ENCODE data around the gene SND1.

The SND1 gene

GRCh38 chr7:128123291-128124037 lies 471.5 kb downstream of the SND1 start:
- no peak overlapping the region for H3K9ac ChIP-seq (ENCODE audit: low read depth in 1 of 2, low read length in 2 of 2)
- H3K9me3 ChIP-seq (ENCODE audit: control insufficient read depth in 1 of 2, low read length in 2 of 2), result no peaks in the 10 kb centered on the region
- H3K4me1 ChIP-seq (ENCODE audit: control insufficient read depth in 1 of 2, insufficient read depth in 2 of 2, low read length in 2 of 2), result no peaks in the 10 kb centered on the region
- H3K27me3 ChIP-seq (ENCODE audit: control insufficient read depth in 1 of 2, insufficient read depth in 2 of 2, low read length in 2 of 2), result no peaks in the 10 kb centered on the region
- no peak overlapping the region for H3K4me3 ChIP-seq (ENCODE audit: low read depth in 1 of 2, low read length in 2 of 2)
- no peaks in the 10 kb centered on the region for H3K36me3 ChIP-seq (ENCODE audit: control insufficient read depth in 1 of 2, insufficient read depth in 2 of 2, low read length in 2 of 2)
- no peak overlapping the region for H3K27ac ChIP-seq (ENCODE audit: low read depth, low read length)

DNA sequence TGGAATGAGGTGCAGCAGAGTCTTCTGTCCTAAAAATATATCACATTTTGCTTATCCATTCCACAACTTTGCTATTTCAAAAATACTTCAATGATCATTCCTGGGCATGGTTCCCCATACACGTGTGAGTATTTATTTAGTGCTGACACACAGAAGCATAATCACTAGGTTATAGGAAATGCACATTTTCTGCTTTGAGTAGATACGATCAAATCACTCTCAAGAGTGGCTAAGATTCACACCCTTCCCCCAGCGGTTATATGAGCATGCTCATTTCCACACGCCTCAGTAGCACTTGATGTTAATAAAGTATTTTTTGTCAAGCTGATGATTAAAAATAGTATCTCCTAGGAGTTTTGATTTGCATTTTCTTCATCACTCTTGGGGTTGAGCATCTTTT lies 472.8 kb downstream of the SND1 start:
- no peak overlapping the region for H3K27ac ChIP-seq (ENCODE audit: low read depth, low read length)
- no peaks in the 10 kb centered on the region for H3K4me1 ChIP-seq (ENCODE audit: control insufficient read depth in 1 of 2, insufficient read depth in 2 of 2, low read length in 2 of 2)
- no peaks in the 10 kb centered on the region for H3K36me3 ChIP-seq (ENCODE audit: control insufficient read depth in 1 of 2, insufficient read depth in 2 of 2, low read length in 2 of 2)
- H3K4me3 ChIP-seq (ENCODE audit: low read depth in 1 of 2, low read length in 2 of 2), result no peak overlapping the region
- H3K27me3 ChIP-seq (ENCODE audit: control insufficient read depth in 1 of 2, insufficient read depth in 2 of 2, low read length in 2 of 2), result peaks cover 0 to under 1% of the 10 kb centered on the region in 2 donors
- no peak overlapping the region for H3K9ac ChIP-seq (ENCODE audit: low read depth in 1 of 2, low read length in 2 of 2)
- no peaks in the 10 kb centered on the region for H3K9me3 ChIP-seq (ENCODE audit: control insufficient read depth in 1 of 2, low read length in 2 of 2)

DNA sequence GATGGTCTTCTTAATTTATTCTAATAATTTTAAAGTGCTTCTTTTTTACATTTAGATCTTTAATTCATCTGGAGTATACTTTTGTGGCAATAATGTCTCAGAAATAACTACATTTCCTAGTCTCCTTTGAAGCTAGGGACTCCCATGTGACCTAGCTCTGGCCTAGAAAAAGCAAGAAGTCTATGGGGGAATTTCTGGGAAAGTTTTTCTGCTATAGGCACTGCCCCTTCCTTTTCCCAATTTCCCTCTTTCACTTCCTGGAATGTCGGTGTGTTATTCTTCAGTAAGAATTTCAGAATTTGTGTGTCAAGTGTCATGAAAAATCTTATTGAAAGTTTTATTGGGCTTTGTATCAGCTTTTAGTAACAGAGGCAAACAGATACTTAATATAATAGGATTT lies 473.8 kb downstream of the SND1 start:
- H3K4me3 ChIP-seq (ENCODE audit: low read depth in 1 of 2, low read length in 2 of 2), result no peak overlapping the region
- peaks cover 6 to 9% of the 10 kb centered on the region in 2 donors for H3K27me3 ChIP-seq (ENCODE audit: control insufficient read depth in 1 of 2, insufficient read depth in 2 of 2, low read length in 2 of 2)
- H3K36me3 ChIP-seq (ENCODE audit: control insufficient read depth in 1 of 2, insufficient read depth in 2 of 2, low read length in 2 of 2), result no peaks in the 10 kb centered on the region
- H3K27ac ChIP-seq (ENCODE audit: low read depth, low read length), result no peak overlapping the region
- H3K9ac ChIP-seq (ENCODE audit: low read depth in 1 of 2, low read length in 2 of 2), result no peak overlapping the region
- no peaks in the 10 kb centered on the region for H3K9me3 ChIP-seq (ENCODE audit: control insufficient read depth in 1 of 2, low read length in 2 of 2)
- H3K4me1 ChIP-seq (ENCODE audit: control insufficient read depth in 1 of 2, insufficient read depth in 2 of 2, low read length in 2 of 2), result no peaks in the 10 kb centered on the region

DNA sequence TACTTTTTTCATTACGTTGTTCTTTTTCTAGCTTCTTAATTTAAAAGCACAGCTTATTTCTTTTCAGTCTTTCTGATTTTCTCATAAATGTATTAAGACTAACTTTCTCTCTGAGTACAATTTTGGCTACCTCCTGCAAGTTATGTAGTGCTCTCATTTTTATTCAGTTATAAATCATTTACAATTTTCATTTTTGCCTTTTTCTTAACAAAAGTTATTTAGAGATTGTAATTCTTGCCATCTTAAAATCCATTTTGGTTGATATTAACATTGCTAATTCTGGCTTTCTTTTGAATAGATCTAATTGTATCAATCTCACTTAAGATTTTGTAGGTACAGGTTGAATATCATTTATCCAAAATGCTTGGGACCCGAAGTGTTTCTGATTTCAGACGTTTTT lies 476.4 kb downstream of the SND1 start:
- Histone ChIP-seq H3K27me3 (ENCODE audit: control insufficient read depth in 1 of 2, insufficient read depth in 2 of 2, low read length in 2 of 2) (peaks cover 11 to 13% of the 10 kb centered on the region in 2 donors), H3K27ac (ENCODE audit: low read depth, low read length) (no peak overlapping the region), H3K4me1 (ENCODE audit: control insufficient read depth in 1 of 2, insufficient read depth in 2 of 2, low read length in 2 of 2) (no peaks in the 10 kb centered on the region), H3K9ac (ENCODE audit: low read depth in 1 of 2, low read length in 2 of 2) (no peak overlapping the region), H3K36me3 (ENCODE audit: control insufficient read depth in 1 of 2, insufficient read depth in 2 of 2, low read length in 2 of 2) (no peaks in the 10 kb centered on the region), H3K9me3 (ENCODE audit: control insufficient read depth in 1 of 2, low read length in 2 of 2) (no peaks in the 10 kb centered on the region), H3K4me3 (ENCODE audit: low read depth in 1 of 2, low read length in 2 of 2) (no peak overlapping the region)

- H3K27me3 ChIP-seq (ENCODE audit: control insufficient read depth in 1 of 2, insufficient read depth in 2 of 2, low read length in 2 of 2), result peaks cover 16 to 17% of the 10 kb centered on the region in 2 donors
- no peaks in the 10 kb centered on the region for H3K9me3 ChIP-seq (ENCODE audit: control insufficient read depth in 1 of 2, low read length in 2 of 2)
- H3K4me1 ChIP-seq (ENCODE audit: control insufficient read depth in 1 of 2, insufficient read depth in 2 of 2, low read length in 2 of 2), result no peaks in the 10 kb centered on the region
- no peak overlapping the region for H3K9ac ChIP-seq (ENCODE audit: low read depth in 1 of 2, low read length in 2 of 2)
- no peak overlapping the region for H3K27ac ChIP-seq (ENCODE audit: low read depth, low read length)
- H3K4me3 ChIP-seq (ENCODE audit: low read depth in 1 of 2, low read length in 2 of 2), result no peak overlapping the region
- no peaks in the 10 kb centered on the region for H3K36me3 ChIP-seq (ENCODE audit: control insufficient read depth in 1 of 2, insufficient read depth in 2 of 2, low read length in 2 of 2)
Observed at GRCh38 chr7:128129224-128129864, 477.4 kb downstream of the SND1 start.

- no peaks in the 10 kb centered on the region for H3K36me3 ChIP-seq (ENCODE audit: control insufficient read depth in 1 of 2, insufficient read depth in 2 of 2, low read length in 2 of 2)
- H3K4me1 ChIP-seq (ENCODE audit: control insufficient read depth in 1 of 2, insufficient read depth in 2 of 2, low read length in 2 of 2), result peaks cover 6 to 9% of the 10 kb centered on the region in 2 donors
- H3K9me3 ChIP-seq (ENCODE audit: control insufficient read depth in 1 of 2, low read length in 2 of 2), result no peaks in the 10 kb centered on the region
- no peak overlapping the region for H3K9ac ChIP-seq (ENCODE audit: low read depth in 1 of 2, low read length in 2 of 2)
- H3K4me3 ChIP-seq (ENCODE audit: low read depth in 1 of 2, low read length in 2 of 2), result no peak overlapping the region
- no peak overlapping the region for H3K27ac ChIP-seq (ENCODE audit: low read depth, low read length)
- H3K27me3 ChIP-seq (ENCODE audit: control insufficient read depth in 1 of 2, insufficient read depth in 2 of 2, low read length in 2 of 2), result peaks cover 30% of the 10 kb centered on the region in 2 donors
Observed at GRCh38 chr7:128131115-128131514, 479.1 kb downstream of the SND1 start.

DNA sequence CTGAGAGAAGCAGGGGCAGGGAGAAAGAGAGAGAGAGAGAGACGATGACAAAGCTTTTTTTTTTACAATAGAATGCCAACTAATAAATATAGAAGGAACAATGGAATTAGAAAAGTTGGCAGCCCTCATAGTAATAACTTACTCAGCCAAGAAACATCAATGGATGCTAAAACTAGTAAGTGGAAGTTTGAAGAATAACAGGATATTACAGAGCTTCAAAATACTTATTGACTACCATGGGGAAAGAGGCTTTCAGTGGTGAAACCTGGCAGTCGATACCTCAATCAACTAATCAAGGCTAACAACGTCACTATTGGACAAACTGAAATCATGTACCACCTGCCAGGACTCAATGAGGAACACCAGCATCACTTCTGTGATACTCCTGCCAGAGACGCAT lies 479.7 kb downstream of the SND1 start:
- Histone ChIP-seq H3K4me3 (ENCODE audit: low read depth in 1 of 2, low read length in 2 of 2) (no peak overlapping the region), H3K4me1 (ENCODE audit: control insufficient read depth in 1 of 2, insufficient read depth in 2 of 2, low read length in 2 of 2) (peaks cover 6 to 11% of the 10 kb centered on the region in 2 donors), H3K27ac (ENCODE audit: low read depth, low read length) (no peak overlapping the region), H3K9me3 (ENCODE audit: control insufficient read depth in 1 of 2, low read length in 2 of 2) (no peaks in the 10 kb centered on the region), H3K27me3 (ENCODE audit: control insufficient read depth in 1 of 2, insufficient read depth in 2 of 2, low read length in 2 of 2) (peaks cover 34% of the 10 kb centered on the region in 2 donors), H3K36me3 (ENCODE audit: control insufficient read depth in 1 of 2, insufficient read depth in 2 of 2, low read length in 2 of 2) (no peaks in the 10 kb centered on the region), H3K9ac (ENCODE audit: low read depth in 1 of 2, low read length in 2 of 2) (no peak overlapping the region)

DNA sequence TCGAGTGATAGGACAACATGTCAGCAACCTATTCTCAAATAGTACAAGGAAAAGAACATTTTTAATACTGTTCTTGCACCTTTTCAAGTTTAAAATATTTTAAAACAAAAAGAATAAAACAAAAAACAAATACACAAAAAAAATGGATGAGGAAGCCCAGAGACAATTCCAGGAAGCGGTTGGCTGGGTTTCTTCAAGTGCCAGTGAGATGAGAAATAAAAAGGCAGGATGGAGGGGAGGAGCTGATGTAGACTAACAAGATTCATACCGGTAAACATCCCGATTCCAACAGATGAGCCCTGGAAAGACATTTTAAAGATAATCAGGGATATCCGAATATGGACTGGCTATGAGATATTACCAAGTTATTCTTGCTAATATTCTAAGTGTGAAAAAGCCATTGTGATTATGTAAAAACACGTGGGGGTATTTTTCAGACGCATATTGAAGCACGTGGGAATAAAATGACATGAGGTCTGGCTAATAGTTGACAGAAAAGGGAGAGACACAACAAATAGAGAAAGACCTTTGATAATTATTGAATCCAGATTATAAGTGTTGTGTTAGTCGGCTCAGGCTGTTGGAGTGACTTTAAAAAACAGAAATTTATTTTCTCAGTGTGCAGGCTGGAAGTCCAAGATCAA lies 480.6 kb downstream of the SND1 start:
- Histone ChIP-seq H3K27ac (ENCODE audit: low read depth, low read length) (no peak overlapping the region), H3K36me3 (ENCODE audit: control insufficient read depth in 1 of 2, insufficient read depth in 2 of 2, low read length in 2 of 2) (no peaks in the 10 kb centered on the region), H3K9me3 (ENCODE audit: control insufficient read depth in 1 of 2, low read length in 2 of 2) (no peaks in the 10 kb centered on the region), H3K27me3 (ENCODE audit: control insufficient read depth in 1 of 2, insufficient read depth in 2 of 2, low read length in 2 of 2) (peaks cover 40 to 41% of the 10 kb centered on the region in 2 donors), H3K4me1 (ENCODE audit: control insufficient read depth in 1 of 2, insufficient read depth in 2 of 2, low read length in 2 of 2) (peaks cover 6 to 11% of the 10 kb centered on the region in 2 donors), H3K9ac (ENCODE audit: low read depth in 1 of 2, low read length in 2 of 2) (no peak overlapping the region), H3K4me3 (ENCODE audit: low read depth in 1 of 2, low read length in 2 of 2) (no peak overlapping the region)

DNA sequence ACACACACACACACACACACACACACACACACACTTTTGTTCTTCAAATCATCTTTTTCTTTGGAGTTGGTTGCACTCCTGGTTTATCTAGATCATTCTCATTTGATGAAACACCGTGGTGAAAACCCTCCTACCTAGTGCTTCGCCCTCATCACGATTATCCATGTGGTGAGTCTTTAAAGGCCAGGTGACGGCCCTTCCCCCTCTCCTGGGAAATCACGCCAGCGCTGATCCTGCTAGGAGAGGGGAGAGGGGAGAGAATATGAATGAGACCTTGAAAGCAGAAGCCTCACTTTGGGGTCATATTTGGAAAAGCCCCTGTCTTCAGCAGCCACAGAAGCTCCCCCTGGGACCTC lies 483.1 kb downstream of the SND1 start:
- no peaks in the 10 kb centered on the region for H3K9me3 ChIP-seq (ENCODE audit: control insufficient read depth in 1 of 2, low read length in 2 of 2)
- peaks cover 37 to 51% of the 10 kb centered on the region in 2 donors for H3K27me3 ChIP-seq (ENCODE audit: control insufficient read depth in 1 of 2, insufficient read depth in 2 of 2, low read length in 2 of 2)
- no peak overlapping the region for H3K9ac ChIP-seq (ENCODE audit: low read depth in 1 of 2, low read length in 2 of 2)
- H3K4me3 ChIP-seq (ENCODE audit: low read depth in 1 of 2, low read length in 2 of 2), result peak overlapping the region; percentile 50 to 62
- no peaks in the 10 kb centered on the region for H3K36me3 ChIP-seq (ENCODE audit: control insufficient read depth in 1 of 2, insufficient read depth in 2 of 2, low read length in 2 of 2)
- peaks cover 6 to 11% of the 10 kb centered on the region in 2 donors for H3K4me1 ChIP-seq (ENCODE audit: control insufficient read depth in 1 of 2, insufficient read depth in 2 of 2, low read length in 2 of 2)
- no peak overlapping the region for H3K27ac ChIP-seq (ENCODE audit: low read depth, low read length)

- no peaks in the 10 kb centered on the region for H3K36me3 ChIP-seq (ENCODE audit: control insufficient read depth in 1 of 2, insufficient read depth in 2 of 2, low read length in 2 of 2)
- peaks cover 35 to 45% of the 10 kb centered on the region in 2 donors for H3K27me3 ChIP-seq (ENCODE audit: control insufficient read depth in 1 of 2, insufficient read depth in 2 of 2, low read length in 2 of 2)
- H3K9ac ChIP-seq (ENCODE audit: low read depth in 1 of 2, low read length in 2 of 2), result no peak overlapping the region
- no peak overlapping the region for H3K27ac ChIP-seq (ENCODE audit: low read depth, low read length)
- H3K9me3 ChIP-seq (ENCODE audit: control insufficient read depth in 1 of 2, low read length in 2 of 2), result no peaks in the 10 kb centered on the region
- peak overlapping the region; percentile 62 to 72 for H3K4me3 ChIP-seq (ENCODE audit: low read depth in 1 of 2, low read length in 2 of 2)
- peaks cover 6 to 11% of the 10 kb centered on the region in 2 donors for H3K4me1 ChIP-seq (ENCODE audit: control insufficient read depth in 1 of 2, insufficient read depth in 2 of 2, low read length in 2 of 2)
Observed at GRCh38 chr7:128135515-128136214, 483.7 kb downstream of the SND1 start.

All from duodenal mucosa (tissue), 2 donors.